ENCODE results near the gene ACO2. TPM values are rescaled to one million over a fixed set of nuclear protein-coding genes. Genes with fewer than 3 reads are reported as not detected.
"Not testable (repeated sequence)": the region's sequence is repeated elsewhere in the genome, so short reads cannot be mapped to it uniquely, and the experiment has no call there.

ACO2 gene
- total RNA-seq, 1 donor from 2014 or later = 66.5 TPM

- peak in 1 of 2 donors; percentile 67 for DNase-seq (ENCODE audit: low read depth in 2 of 2)
Measured at GRCh38 chr22:41565403-41566054, 96.6 kb downstream of the ACO2 start.

- DNase-seq (ENCODE audit: low read depth in 2 of 2) = no peak
Measured at GRCh38 chr22:41567512-41567768, 98.5 kb downstream of the ACO2 start.

GRCh38 chr22:41568811-41569210, 99.9 kb downstream of the ACO2 start:
- DNase-seq (ENCODE audit: low read depth in 2 of 2) = no peak

- no peak for DNase-seq (ENCODE audit: low read depth in 2 of 2)
Measured at GRCh38 chr22:41570221-41570620, 101.3 kb downstream of the ACO2 start.

- DNase-seq (ENCODE audit: low read depth in 2 of 2) = no peak
Measured at GRCh38 chr22:41571786-41572185, 102.9 kb downstream of the ACO2 start.

GRCh38 chr22:41572305-41572704, 103.4 kb downstream of the ACO2 start:
- not testable (repeated sequence) for DNase-seq (ENCODE audit: low read depth in 2 of 2)

- no peak for DNase-seq (ENCODE audit: low read depth in 2 of 2)
Measured at GRCh38 chr22:41573677-41574076, 104.8 kb downstream of the ACO2 start.

GRCh38 chr22:41574847-41575381, 106.0 kb downstream of the ACO2 start:
- no peak for DNase-seq (ENCODE audit: low read depth in 2 of 2)

- no peak for DNase-seq (ENCODE audit: low read depth in 2 of 2)
Measured at GRCh38 chr22:41575533-41575932, 106.6 kb downstream of the ACO2 start.

- peak in 1 of 2 donors; percentile 54 for DNase-seq (ENCODE audit: low read depth in 2 of 2)
Measured at GRCh38 chr22:41576877-41577276, 108.0 kb downstream of the ACO2 start.

GRCh38 chr22:41578114-41578513, 109.2 kb downstream of the ACO2 start:
- no peak for DNase-seq (ENCODE audit: low read depth in 2 of 2)

Other genes starting within 250 kb of the ACO2 start
- gene CHADL, start 228.2 kb upstream of the ACO2 start, total RNA-seq = 0.64 and 1.3 TPM in 2 replicates
- gene RANGAP1, start 182.9 kb upstream of the ACO2 start, total RNA-seq = 65.1 and 72.2 TPM in 2 replicates
- gene ZC3H7B, start 167.6 kb upstream of the ACO2 start, total RNA-seq = 37.5 and 57.9 TPM in 2 replicates
- 3.0 and 4.2 TPM in 2 replicates for gene TEF, start 87.2 kb upstream of the ACO2 start, total RNA-seq
- gene TOB2, start 22.3 kb upstream of the ACO2 start, total RNA-seq = 11.3 and 17.7 TPM in 2 replicates
- gene PHF5A, start 425 bp upstream of the ACO2 start, total RNA-seq = 62.8 and 68.0 TPM in 2 replicates
- gene POLR3H, start 75.4 kb downstream of the ACO2 start, total RNA-seq = 11.8 and 14.4 TPM in 2 replicates
- gene CSDC2, start 91.9 kb downstream of the ACO2 start, total RNA-seq = not detected in 2 replicates
- 2.2 and 3.2 TPM in 2 replicates for gene PMM1, start 120.7 kb downstream of the ACO2 start, total RNA-seq
- 15.0 and 17.2 TPM in 2 replicates for gene DESI1, start 151.9 kb downstream of the ACO2 start, total RNA-seq
- 286 and 375 TPM in 2 replicates for gene XRCC6, start 152.2 kb downstream of the ACO2 start, total RNA-seq
- gene SNU13, start 219.8 kb downstream of the ACO2 start, total RNA-seq = 67.3 and 89.5 TPM in 2 replicates
- 2.3 and 3.7 TPM in 2 replicates for gene MEI1, start 230.4 kb downstream of the ACO2 start, total RNA-seq

All from dermis microvascular lymphatic vessel endothelial cell (primary cell).